GM12892 (cell line): ENCODE data around the gene TAS2R3. TPM values are rescaled to one million over a fixed set of nuclear protein-coding genes. Genes with fewer than 3 reads are reported as not detected.
A peak's percentile ranks its signal among the peaks of the same experiment; 100 is the strongest.

Experiments used
- DNase-seq: peaks from one replicate; pipeline ENCODE4 v3.0.0; 2011; ENCODE audit not compliant: insufficient read length
- FAIRE-seq: peaks from 2 replicates; lab custom pipeline; 2011; peaks lifted over from hg19 to GRCh38; lab: Jason Lieb, UNC
- POLR2A ChIP-seq: IDR thresholded peaks from 2 replicates; pipeline ENCODE4 v1.6.1; 2011; ENCODE audit warnings: low read depth, low read length, control low read depth
- POLR2AphosphoS5 ChIP-seq: IDR thresholded peaks from 2 replicates; pipeline ENCODE4 v1.6.1; 2011; ENCODE audit warnings: low read depth, low read length, control low read depth
- TAF1 ChIP-seq: IDR thresholded peaks from 2 replicates; pipeline ENCODE4 v1.6.1; 2011; ENCODE audit warnings: low read depth, mild to moderate bottlenecking, control low read depth, low read length, borderline replicate concordance
- polyA plus RNA-seq: library from polyadenylated mRNA; unstranded; fragments of >200 nt; gene quantifications from one replicate; pipeline ENCODE4 v1.2.1, GENCODE V29; 2012; ENCODE audit warnings: missing spikeins, inconsistent platforms; ENCODE audit not compliant: missing spikeins

TAS2R3 gene
- polyA plus RNA-seq, result 0.34 TPM

- no peak for FAIRE-seq
- TF ChIP-seq POLR2AphosphoS5 (no peak), POLR2A (no peak), TAF1 (no peak)
- DNase-seq, result no peak
Measured at GRCh38 chr7:141763797-141764196, at the start of gene TAS2R3. Gene TAS2R3, plus strand, starts transcription at chr7:141764097. Its CDS starts 62 bp downstream, at chr7:141764159.

GRCh38 chr7:141714571-141714970 is 49.3 kb upstream of the TAS2R3 start:
- DNase-seq (no peak), FAIRE-seq (no peak)
- TF ChIP-seq POLR2A, result no peak
- no peak for TF ChIP-seq POLR2AphosphoS5
- TF ChIP-seq TAF1, result no peak

- no peak for FAIRE-seq
- TF ChIP-seq TAF1, result no peak
- no peak for TF ChIP-seq POLR2AphosphoS5
- TF ChIP-seq POLR2A, result no peak
- DNase-seq, result no peak
Measured at GRCh38 chr7:141715018-141715417, 48.9 kb upstream of the TAS2R3 start.

GRCh38 chr7:141715794-141716689 is 47.9 kb upstream of the TAS2R3 start:
- no peak for DNase-seq
- TF ChIP-seq POLR2A (no peak), TAF1 (no peak), POLR2AphosphoS5 (no peak)
- FAIRE-seq, result no peak

- DNase-seq, result no peak
- TF ChIP-seq TAF1 (no peak), POLR2AphosphoS5 (no peak), POLR2A (no peak)
- FAIRE-seq, result no peak
Measured at GRCh38 chr7:141717450-141717849, 46.4 kb upstream of the TAS2R3 start.

- DNase-seq (no peak), FAIRE-seq (no peak)
- TF ChIP-seq POLR2A (no peak), TAF1 (no peak), POLR2AphosphoS5 (no peak)
Measured at GRCh38 chr7:141722529-141722928, 41.4 kb upstream of the TAS2R3 start.

GRCh38 chr7:141729020-141729419 is 34.9 kb upstream of the TAS2R3 start:
- DNase-seq, result no peak
- TF ChIP-seq POLR2A (no peak), POLR2AphosphoS5 (no peak), TAF1 (no peak)
- FAIRE-seq, result no peak

- TF ChIP-seq POLR2A (no peak), TAF1 (no peak), POLR2AphosphoS5 (no peak)
- FAIRE-seq (no peak), DNase-seq (no peak)
Measured at GRCh38 chr7:141731476-141732149, 32.3 kb upstream of the TAS2R3 start.

GRCh38 chr7:141737118-141737835 is 26.6 kb upstream of the TAS2R3 start:
- DNase-seq, result no peak
- TF ChIP-seq TAF1, result no peak
- TF ChIP-seq POLR2AphosphoS5, result no peak
- no peak for TF ChIP-seq POLR2A
- FAIRE-seq, result peak; percentile 63

- DNase-seq (peak; percentile 51), FAIRE-seq (peak; percentile 96)
- TF ChIP-seq TAF1 (peak; percentile 80; the same call in 1 of the 2 replicates), POLR2AphosphoS5 (peak; percentile 99), POLR2A (peak; percentile 97)
Measured at GRCh38 chr7:141737836-141738591, 25.9 kb upstream of the TAS2R3 start, which contains the start of gene SSBP1. Gene SSBP1, plus strand, starts transcription at chr7:141738358. Its CDS starts 809 bp downstream, at chr7:141739167.
